ENCODE measurements around the gene TIGAR. TPM values are rescaled to one million over a fixed set of nuclear protein-coding genes. Genes with fewer than 3 reads are reported as not detected.

TIGAR gene
- polyA plus RNA-seq, 3 donors = 5.5 to 16.0 (median 11.0) TPM

GRCh38 chr12:4387607-4388006 is 66.6 kb downstream of the TIGAR start:
- H3K4me3 Mint-ChIP-seq = no peak overlapping the region
- Histone ChIP-seq H3K4me3 (replicated peaks in 1 of 3; ENCODE audit: low read depth in 2 of 3, low read length in 3 of 3) (no peak overlapping the region), H3K27me3 (ENCODE audit: control insufficient read depth in 2 of 2, insufficient read depth in 2 of 2, low read length in 2 of 2) (peaks cover 0 to 9% of the 10 kb centered on the region in 2 donors), H3K79me2 (ENCODE audit: insufficient read depth, low read length) (no peaks in the 10 kb centered on the region), H3K27ac (ENCODE audit: low read depth in 1 of 2, low read length in 2 of 2) (no peak overlapping the region), H3K4me1 (ENCODE audit: control insufficient read depth in 1 of 2, insufficient read depth in 2 of 2, low read length in 2 of 2) (no peaks in the 10 kb centered on the region), H3K36me3 (replicated peaks in 1 of 2; ENCODE audit: control insufficient read depth in 1 of 2, insufficient read depth in 2 of 2, low read length in 2 of 2) (no peaks in the 10 kb centered on the region), H4K20me1 (ENCODE audit: insufficient read depth, low read length) (no peaks in the 10 kb centered on the region), H3K9ac (ENCODE audit: insufficient read depth, low read length, poor library complexity, severe bottlenecking) (no peak overlapping the region), H3K4me2 (replicated peaks; ENCODE audit: extremely low read depth, low read length, poor library complexity, severe bottlenecking) (no peak overlapping the region), H3K9me3 (replicated peaks in 1 of 2; ENCODE audit: control insufficient read depth in 1 of 2, insufficient read depth in 1 of 2, low read length in 2 of 2) (no peaks in the 10 kb centered on the region), H2AFZ (ENCODE audit: insufficient read depth, low read depth, low read length, poor library complexity, severe bottlenecking) (no peak overlapping the region)
- H3K4me1 Mint-ChIP-seq = no peaks in the 10 kb centered on the region
- H3K36me3 Mint-ChIP-seq = no peaks in the 10 kb centered on the region
- no peak overlapping the region for H3K27ac Mint-ChIP-seq
- peaks cover 9 to 15% (median 12%) of the 10 kb centered on the region in 3 donors for H3K27me3 Mint-ChIP-seq (ENCODE audit: low read depth in 3 of 3)
- peaks cover 0 to 2% (median 0%) of the 10 kb centered on the region in 7 donors for H3K9me3 Mint-ChIP-seq
- no peak for DNase-seq
- no peak for TF ChIP-seq CTCF (IDR thresholded peaks at IDR 0.05)
- WGBS (ENCODE audit: insufficient coverage) = 94% methylated on average over 2 of the region's 5 CpGs
- intact Hi-C loops (cut with micrococcal nuclease) = loop anchor here in 1 of 2 donors (2.0 kb wide), 1 partner anchor 21 kb away; no protein-coding TSS in a partner anchor

- Histone ChIP-seq H3K27ac (ENCODE audit: low read depth in 1 of 2, low read length in 2 of 2) (no peak overlapping the region), H2AFZ (ENCODE audit: insufficient read depth, low read depth, low read length, poor library complexity, severe bottlenecking) (no peak overlapping the region), H3K27me3 (ENCODE audit: control insufficient read depth in 2 of 2, insufficient read depth in 2 of 2, low read length in 2 of 2) (peaks cover 0 to 10% of the 10 kb centered on the region in 2 donors), H3K9ac (ENCODE audit: insufficient read depth, low read length, poor library complexity, severe bottlenecking) (no peak overlapping the region), H3K4me1 (ENCODE audit: control insufficient read depth in 1 of 2, insufficient read depth in 2 of 2, low read length in 2 of 2) (no peaks in the 10 kb centered on the region), H3K4me2 (replicated peaks; ENCODE audit: extremely low read depth, low read length, poor library complexity, severe bottlenecking) (no peak overlapping the region), H3K9me3 (replicated peaks in 1 of 2; ENCODE audit: control insufficient read depth in 1 of 2, insufficient read depth in 1 of 2, low read length in 2 of 2) (no peaks in the 10 kb centered on the region), H3K36me3 (replicated peaks in 1 of 2; ENCODE audit: control insufficient read depth in 1 of 2, insufficient read depth in 2 of 2, low read length in 2 of 2) (no peaks in the 10 kb centered on the region), H4K20me1 (ENCODE audit: insufficient read depth, low read length) (no peaks in the 10 kb centered on the region), H3K4me3 (replicated peaks in 1 of 3; ENCODE audit: low read depth in 2 of 3, low read length in 3 of 3) (no peak overlapping the region), H3K79me2 (ENCODE audit: insufficient read depth, low read length) (no peaks in the 10 kb centered on the region)
- intact Hi-C loops (cut with micrococcal nuclease) = no loop called here
- no peak for DNase-seq
- Mint-ChIP-seq H3K4me3 (no peak overlapping the region), H3K27ac (no peak overlapping the region), H3K9me3 (peaks cover 0 to 2% (median 0%) of the 10 kb centered on the region in 7 donors), H3K4me1 (no peaks in the 10 kb centered on the region), H3K27me3 (ENCODE audit: low read depth in 3 of 3) (peaks cover 12 to 17% (median 16%) of the 10 kb centered on the region in 3 donors), H3K36me3 (no peaks in the 10 kb centered on the region)
- WGBS (ENCODE audit: insufficient coverage) = no CpG with 5 or more reads among the region's 1 CpG
- no peak for TF ChIP-seq CTCF (IDR thresholded peaks at IDR 0.05)
Observed at GRCh38 chr12:4388032-4388431, 67.0 kb downstream of the TIGAR start.

All from CD14-positive monocyte (primary cell).